Prostate gland (tissue), 2 donors: Measurements from ENCODE around the gene PKNOX1. TPM values are rescaled to one million over a fixed set of nuclear protein-coding genes. Genes with fewer than 3 reads are reported as not detected.
"Not testable (repeated sequence)": the region's sequence is repeated elsewhere in the genome, so short reads cannot be mapped to it uniquely, and the experiment has no call there.

Experiments used
- DNase-seq: peaks from one replicate; pipeline ENCODE4 v3.0.0-alpha.2; 2019; ENCODE audit warnings: low spot score
- H3K27ac ChIP-seq, 2 donors: fragments of 200-600 bp; sonication (generic); 2 replicates each; pipeline ENCODE4 v1.5.1; 2017 to 2019
- H3K27me3 ChIP-seq: fragments of 200-600 bp; sonication (generic); replicated peaks from 2 replicates; pipeline ENCODE4 v1.5.1; 2019; ENCODE audit not compliant: insufficient read depth
- H3K36me3 ChIP-seq, 2 donors: fragments of 200-600 bp; sonication (generic); 1 replicate in 1 of 2; 2 replicates in 1 of 2; pipeline versions ENCODE4 v1.5.1 to v1.8.1; 2017 to 2019
- H3K4me1 ChIP-seq: fragments of 200-600 bp; sonication (generic); replicated peaks from 2 replicates; pipeline ENCODE4 v1.5.1; 2019
- H3K4me3 ChIP-seq, 2 donors: fragments of 200-600 bp; sonication (generic); 2 replicates each; pipeline ENCODE4 v1.5.1; 2017 to 2019
- H3K9me3 ChIP-seq: fragments of 200-600 bp; sonication (generic); 2 replicates; pipeline ENCODE4 v1.5.1; 2017
- WGBS: methylation state at CpG from one replicate; pipeline ENCODE4 v1.1.5; 2018; 5-methylcytosine and 5-hydroxymethylcytosine counted together
- intact Hi-C: fragments of 100-400 bp; cut with DNase I; formaldehyde crosslinking; loops from one replicate; pipeline ENCODE4 v1.14.2; 2022
- total RNA-seq, 2 donors: library from RNA; depleted of rRNA; stranded (reverse); fragments of >200 nt; gene quantifications; one replicate each; pipeline ENCODE4 v1.1.0, GENCODE V29; 2016

The PKNOX1 gene
- total RNA-seq, 2 donors from 2014 or later: 38.0 to 42.4 TPM

- H3K36me3 ChIP-seq, intact Hi-C loops, H3K9me3 ChIP-seq, DNase-seq, H3K27ac ChIP-seq, H3K4me3 ChIP-seq, H3K4me1 ChIP-seq, H3K27me3 ChIP-seq: not testable (repeated sequence)
- WGBS: 86% methylated on average over 3 of the region's 5 CpGs
These were observed 67.8 kb downstream of the PKNOX1 start for GRCh38 chr21:43042169-43042568.

DNA sequence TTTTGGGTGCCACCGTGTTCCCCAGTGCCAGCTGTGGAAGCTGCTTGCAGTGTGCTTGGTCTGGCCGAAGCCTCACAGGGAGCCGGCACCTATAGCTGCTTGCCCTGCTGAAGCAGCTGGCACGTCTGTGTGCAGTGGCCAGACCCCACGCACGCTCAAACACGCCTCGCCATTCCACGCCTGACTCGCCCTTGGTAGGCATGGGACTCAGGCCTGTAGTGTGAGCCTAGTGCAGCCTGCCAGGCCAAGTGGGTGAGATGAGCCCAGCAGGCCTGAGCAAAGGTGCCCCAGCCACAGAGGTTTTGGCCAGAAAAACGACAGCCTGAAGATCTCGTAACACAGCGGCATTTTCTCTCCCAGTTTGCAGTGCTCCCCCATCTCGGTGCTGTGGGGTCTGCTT, 68.9 kb downstream of the PKNOX1 start:
- H3K27me3 ChIP-seq, intact Hi-C loops, H3K4me3 ChIP-seq, H3K27ac ChIP-seq, DNase-seq, H3K4me1 ChIP-seq, H3K9me3 ChIP-seq, H3K36me3 ChIP-seq: not testable (repeated sequence)
- 93% methylated on average over 3 of the region's 14 CpGs for WGBS

DNA sequence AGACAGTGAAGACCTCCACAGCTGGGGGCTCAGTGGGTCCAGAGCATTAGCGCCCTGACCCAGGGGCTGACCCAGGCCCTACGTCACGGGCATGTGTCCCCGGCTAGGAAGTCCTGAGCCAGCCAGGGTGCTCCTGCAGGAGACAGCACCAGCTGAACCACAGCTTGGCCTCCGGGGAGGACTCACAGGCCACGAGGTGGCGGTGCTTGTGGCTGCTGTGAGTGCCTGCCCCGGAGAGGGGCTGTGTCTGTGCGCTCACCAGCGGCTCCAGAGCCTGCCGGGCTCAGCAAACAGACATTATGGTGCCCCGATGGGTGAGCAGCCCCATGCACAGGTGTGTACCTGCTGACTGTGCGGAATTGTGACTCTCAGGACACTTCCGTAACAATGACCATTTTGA, 70.2 kb downstream of the PKNOX1 start:
- DNase-seq, H3K4me1 ChIP-seq, H3K36me3 ChIP-seq, H3K9me3 ChIP-seq, intact Hi-C loops, H3K27me3 ChIP-seq, H3K4me3 ChIP-seq, H3K27ac ChIP-seq: not testable (repeated sequence)
- 73% methylated on average over 3 of the region's 14 CpGs for WGBS

GRCh38 chr21:43045165-43045875, 71.0 kb downstream of the PKNOX1 start:
- intact Hi-C loops, H3K27me3 ChIP-seq, H3K9me3 ChIP-seq, DNase-seq, H3K4me3 ChIP-seq, H3K27ac ChIP-seq, H3K36me3 ChIP-seq, H3K4me1 ChIP-seq: not testable (repeated sequence)
- 50% methylated on average over 5 of the region's 17 CpGs for WGBS

DNA sequence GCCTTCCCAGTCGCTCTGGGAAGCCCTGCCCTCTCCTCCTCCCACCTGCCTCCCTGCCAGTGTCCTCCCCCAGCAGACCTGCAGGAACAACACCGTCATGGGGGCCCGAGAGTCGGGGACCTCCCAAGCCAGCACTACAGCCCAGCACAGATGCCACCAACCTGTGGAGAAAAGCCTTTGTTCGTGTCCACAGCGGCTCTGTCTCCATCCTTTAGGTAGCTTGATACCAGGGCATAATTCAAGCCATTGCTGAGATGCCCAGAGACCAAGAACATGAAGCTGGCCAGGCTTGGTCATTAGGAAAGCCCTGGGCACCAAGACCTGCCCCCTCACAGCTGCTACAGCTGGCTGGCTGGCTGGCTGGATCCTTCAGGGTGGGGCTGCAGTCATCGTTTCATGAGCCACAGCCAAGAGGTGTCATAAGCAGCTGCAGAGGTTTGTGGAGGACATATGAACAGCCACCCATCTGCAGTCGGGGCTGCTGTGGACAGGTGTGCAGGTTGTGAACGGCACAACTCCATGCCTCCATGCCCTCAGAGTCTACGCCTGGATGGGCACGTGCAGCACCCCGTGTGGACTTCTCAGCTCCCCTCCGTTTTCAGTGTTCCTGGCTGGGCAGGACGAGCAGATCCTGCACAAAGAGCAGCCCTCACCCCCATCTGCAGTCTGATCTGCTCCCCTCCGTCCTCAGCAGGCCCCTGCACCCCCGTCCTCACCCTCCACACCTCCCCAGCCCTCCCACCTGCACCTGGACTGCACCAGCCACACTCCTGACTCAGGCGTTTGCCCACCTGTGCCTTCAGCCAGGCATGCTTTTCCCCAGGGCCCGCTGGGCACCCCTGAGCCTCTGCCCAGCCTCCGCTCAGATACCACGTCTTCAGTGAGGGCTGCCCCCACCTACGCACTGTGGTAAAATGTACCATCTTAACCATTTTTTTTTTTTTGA, 71.8 kb downstream of the PKNOX1 start:
- H3K27ac ChIP-seq, DNase-seq, H3K4me1 ChIP-seq, H3K36me3 ChIP-seq, H3K27me3 ChIP-seq, intact Hi-C loops, H3K4me3 ChIP-seq, H3K9me3 ChIP-seq: not testable (repeated sequence)
- 67% methylated on average over 6 of the region's 21 CpGs for WGBS

GRCh38 chr21:43053112-43053511, 78.8 kb downstream of the PKNOX1 start:
- H3K4me3 ChIP-seq, H3K4me1 ChIP-seq, intact Hi-C loops, DNase-seq, H3K27me3 ChIP-seq, H3K9me3 ChIP-seq, H3K27ac ChIP-seq, H3K36me3 ChIP-seq: not testable (repeated sequence)
- WGBS: no CpG with 5 or more reads among the region's 13 CpGs

DNA sequence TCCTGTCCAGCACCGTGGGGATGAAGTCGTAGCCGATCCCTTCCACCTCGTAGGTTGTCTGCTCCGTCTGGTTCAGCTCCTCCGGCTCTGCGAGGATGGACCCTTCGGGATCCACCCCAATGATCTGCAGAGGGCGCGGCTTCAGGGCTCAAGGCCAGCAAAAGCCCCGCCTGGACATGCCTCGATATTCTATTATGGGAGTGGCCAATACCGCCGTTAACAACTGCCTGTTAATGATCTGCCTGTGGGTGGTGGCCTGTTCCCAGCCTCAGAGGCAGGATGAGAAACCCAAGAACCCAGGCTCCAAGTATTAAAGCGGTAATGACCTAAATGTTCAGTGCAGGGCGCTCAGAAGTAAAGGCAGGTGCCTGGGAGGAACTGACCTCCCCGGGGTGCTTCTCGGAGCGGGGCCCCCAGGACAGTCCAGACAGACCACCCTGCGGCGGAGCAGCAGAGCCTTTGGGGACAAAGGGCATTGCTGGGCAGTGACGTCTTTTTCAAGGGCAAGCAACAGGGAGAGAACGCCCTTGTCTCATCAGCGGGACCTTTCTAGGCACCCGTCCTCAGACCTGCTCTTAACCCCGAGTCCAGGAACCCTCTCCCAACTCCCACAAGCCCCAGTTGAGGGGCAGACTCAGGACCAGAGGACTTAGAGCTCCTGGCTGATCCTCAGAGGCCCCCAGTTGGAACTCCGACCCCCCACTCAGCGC, 88.7 kb downstream of the PKNOX1 start:
- H3K27ac ChIP-seq, H3K4me3 ChIP-seq, H3K36me3 ChIP-seq, intact Hi-C loops, H3K4me1 ChIP-seq, H3K9me3 ChIP-seq, DNase-seq, H3K27me3 ChIP-seq: not testable (repeated sequence)
- WGBS: no CpG with 5 or more reads among the region's 28 CpGs

DNA sequence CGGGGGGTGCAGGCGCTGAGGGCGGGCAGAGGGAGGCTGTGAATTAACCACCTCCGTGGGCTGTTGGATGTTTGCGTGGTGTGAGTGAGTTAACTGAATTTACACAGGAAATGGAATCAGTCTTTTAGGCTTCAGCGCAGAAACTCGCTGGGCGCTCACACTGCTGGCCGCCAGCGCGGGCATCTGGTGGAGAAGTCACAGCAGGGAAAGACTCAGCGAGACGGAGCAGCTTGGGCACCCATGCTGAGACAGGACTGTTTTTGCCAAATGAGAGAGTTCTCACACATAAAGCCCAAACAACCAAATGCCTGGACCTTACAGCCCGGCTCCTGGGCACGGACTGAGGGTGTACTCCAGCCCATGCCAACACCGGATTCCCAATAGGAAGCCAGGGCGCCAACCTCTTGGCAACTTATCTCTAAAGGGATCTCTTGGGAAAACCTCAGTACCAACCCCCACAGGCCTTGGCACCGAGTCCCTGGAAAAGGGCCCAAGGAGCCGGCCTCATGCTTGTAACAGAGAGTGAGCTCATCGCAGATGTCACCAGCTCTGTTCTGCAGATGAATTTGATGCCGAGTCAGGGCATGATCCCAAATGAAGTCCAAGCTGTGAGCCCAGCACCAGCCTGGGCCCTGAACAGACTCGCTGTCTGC, 90.0 kb downstream of the PKNOX1 start:
- WGBS: no CpG with 5 or more reads among the region's 22 CpGs
- H3K27me3 ChIP-seq, H3K4me3 ChIP-seq, H3K9me3 ChIP-seq, H3K27ac ChIP-seq, H3K4me1 ChIP-seq, H3K36me3 ChIP-seq, DNase-seq, intact Hi-C loops: not testable (repeated sequence)

GRCh38 chr21:43065991-43066390, 91.6 kb downstream of the PKNOX1 start:
- intact Hi-C loops, H3K36me3 ChIP-seq, DNase-seq, H3K4me3 ChIP-seq, H3K27ac ChIP-seq, H3K9me3 ChIP-seq, H3K4me1 ChIP-seq, H3K27me3 ChIP-seq: not testable (repeated sequence)
- WGBS: 100% methylated on average over 1 of the region's 30 CpGs

DNA sequence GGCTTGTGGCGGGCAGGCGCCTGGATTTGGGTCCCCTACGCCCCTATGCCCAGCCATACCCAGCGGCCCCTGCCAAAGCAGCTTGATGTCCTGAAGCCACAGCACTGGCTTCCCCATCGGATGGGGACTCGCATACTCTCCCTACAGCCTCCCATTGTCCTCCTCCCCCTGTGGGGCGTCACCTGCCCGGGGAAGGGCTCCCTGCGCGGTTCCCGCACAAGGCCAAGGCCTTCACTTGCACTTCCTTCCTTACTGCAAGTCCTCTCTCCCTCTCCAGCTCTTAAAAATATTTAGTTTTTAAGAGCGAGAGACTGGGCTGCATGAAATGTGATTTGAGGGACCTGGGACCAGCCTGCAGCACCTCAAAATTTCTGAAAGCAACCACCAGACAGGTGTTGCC, 92.3 kb downstream of the PKNOX1 start:
- H3K36me3 ChIP-seq, H3K27ac ChIP-seq, H3K4me3 ChIP-seq, DNase-seq, intact Hi-C loops, H3K27me3 ChIP-seq, H3K9me3 ChIP-seq, H3K4me1 ChIP-seq: not testable (repeated sequence)
- 87% methylated on average over 8 of the region's 12 CpGs for WGBS

GRCh38 chr21:43068065-43068464, 93.7 kb downstream of the PKNOX1 start:
- DNase-seq, H3K4me3 ChIP-seq, H3K9me3 ChIP-seq, H3K27ac ChIP-seq, intact Hi-C loops, H3K4me1 ChIP-seq, H3K36me3 ChIP-seq, H3K27me3 ChIP-seq: not testable (repeated sequence)
- WGBS: 97% methylated on average over 4 of the region's 12 CpGs

GRCh38 chr21:43069682-43070081, 95.3 kb downstream of the PKNOX1 start:
- WGBS: no CpG with 5 or more reads among the region's 10 CpGs
- H3K4me3 ChIP-seq, H3K27ac ChIP-seq, H3K27me3 ChIP-seq, DNase-seq, H3K9me3 ChIP-seq, intact Hi-C loops, H3K4me1 ChIP-seq, H3K36me3 ChIP-seq: not testable (repeated sequence)
